Osteocyte (in vitro differentiated cells): Measurements from ENCODE around the gene RNF43. TPM values are rescaled to one million over a fixed set of nuclear protein-coding genes. Genes with fewer than 3 reads are reported as not detected.

Experiments used
- DNase-seq: peaks from one replicate; pipeline ENCODE4 v3.0.0; 2021; ENCODE audit warnings: mixed read lengths; ENCODE audit not compliant: unreplicated experiment; ENCODE audit errors: extremely low spot score
- H3K27ac Mint-ChIP-seq: one replicate; pipeline ENCODE4 v1.8.0; 2021; ENCODE audit warnings: mild to moderate bottlenecking, mixed read lengths; ENCODE audit not compliant: unreplicated experiment
- H3K27me3 Mint-ChIP-seq: one replicate; pipeline ENCODE4 v1.8.0; 2021; ENCODE audit warnings: mixed read lengths; ENCODE audit not compliant: unreplicated experiment
- H3K36me3 Mint-ChIP-seq: one replicate; pipeline ENCODE4 v1.8.0; 2021; ENCODE audit warnings: mixed read lengths; ENCODE audit not compliant: unreplicated experiment
- H3K4me1 Mint-ChIP-seq: one replicate; pipeline ENCODE4 v1.8.0; 2021; ENCODE audit warnings: mixed read lengths; ENCODE audit not compliant: unreplicated experiment
- H3K4me3 Mint-ChIP-seq: one replicate; pipeline ENCODE4 v1.8.0; 2021; ENCODE audit warnings: mild to moderate bottlenecking, moderate library complexity, mixed read lengths; ENCODE audit not compliant: unreplicated experiment
- H3K9me3 Mint-ChIP-seq: one replicate; pipeline ENCODE4 v1.8.0; 2021; ENCODE audit warnings: mixed read lengths; ENCODE audit not compliant: unreplicated experiment
- CTCF ChIP-seq: fragments of 200-600 bp; sonication (generic); IDR thresholded peaks from 2 replicates; pipeline ENCODE4 v1.5.0; 2021; ENCODE audit warnings: antibody characterized with exemption, mild to moderate bottlenecking, moderate library complexity
- total RNA-seq: library from RNA; stranded (reverse); gene quantifications from 2 replicates; pipeline ENCODE4 v1.2.1, GENCODE V29; 2021

The RNF43 gene
- total RNA-seq, 1 donor from 2014 or later, result not detected

- Mint-ChIP-seq H3K4me3 (no peak overlapping the region), H3K27me3 (peaks cover 34% of the 10 kb centered on the region), H3K36me3 (no peaks in the 10 kb centered on the region), H3K9me3 (no peaks in the 10 kb centered on the region), H3K27ac (no peak overlapping the region), H3K4me1 (peaks cover 6% of the 10 kb centered on the region)
- no peak for DNase-seq
- no peak for TF ChIP-seq CTCF
Observed at GRCh38 chr17:58420827-58421226, 3.5 kb upstream of the RNF43 start.

- DNase-seq, result no peak
- Mint-ChIP-seq H3K36me3 (no peaks in the 10 kb centered on the region), H3K4me1 (peaks cover 6% of the 10 kb centered on the region), H3K27ac (no peak overlapping the region), H3K27me3 (peaks cover 58% of the 10 kb centered on the region), H3K9me3 (no peaks in the 10 kb centered on the region), H3K4me3 (no peak overlapping the region)
- TF ChIP-seq CTCF, result no peak
Observed at GRCh38 chr17:58416937-58417299, 416 bp downstream of the RNF43 start.

- H3K4me1 Mint-ChIP-seq, result peaks cover 6% of the 10 kb centered on the region
- peaks cover 58% of the 10 kb centered on the region for H3K27me3 Mint-ChIP-seq
- H3K4me3 Mint-ChIP-seq, result no peak overlapping the region
- no peaks in the 10 kb centered on the region for H3K36me3 Mint-ChIP-seq
- TF ChIP-seq CTCF, result no peak
- no peak overlapping the region for H3K27ac Mint-ChIP-seq
- H3K9me3 Mint-ChIP-seq, result no peaks in the 10 kb centered on the region
- DNase-seq, result no peak
Observed at GRCh38 chr17:58416396-58416795, 938 bp downstream of the RNF43 start.

- DNase-seq, result no peak
- Mint-ChIP-seq H3K36me3 (no peaks in the 10 kb centered on the region), H3K9me3 (no peaks in the 10 kb centered on the region), H3K4me3 (no peak overlapping the region), H3K27ac (no peak overlapping the region), H3K4me1 (peaks cover 6% of the 10 kb centered on the region), H3K27me3 (peaks cover 57% of the 10 kb centered on the region)
- no peak for TF ChIP-seq CTCF
Observed at GRCh38 chr17:58415371-58416055, 1.8 kb downstream of the RNF43 start.

GRCh38 chr17:58414596-58414997 is 2.7 kb downstream of the RNF43 start:
- peaks cover 53% of the 10 kb centered on the region for H3K27me3 Mint-ChIP-seq
- no peak overlapping the region for H3K27ac Mint-ChIP-seq
- no peak for TF ChIP-seq CTCF
- DNase-seq, result no peak
- no peak overlapping the region for H3K4me3 Mint-ChIP-seq
- H3K36me3 Mint-ChIP-seq, result no peaks in the 10 kb centered on the region
- H3K4me1 Mint-ChIP-seq, result peaks cover 6% of the 10 kb centered on the region
- H3K9me3 Mint-ChIP-seq, result no peaks in the 10 kb centered on the region
